Esophagus squamous epithelium (tissue), 5 donors: ENCODE measurements around the gene PDXDC1. TPM values are rescaled to one million over a fixed set of nuclear protein-coding genes. Genes with fewer than 3 reads are reported as not detected.
"Not testable (repeated sequence)": the region's sequence is repeated elsewhere in the genome, so short reads cannot be mapped to it uniquely, and the experiment has no call there.

Experiments used
- DNase-seq: peaks from one replicate; lab custom pipeline; 2025; lab: John Stamatoyannopoulos, UW
- H3K27ac ChIP-seq, 4 donors: fragments of 200-600 bp; sonication (generic); one replicate each; pipeline ENCODE4 v1.5.1; 2016 to 2019; ENCODE audit warnings: mild to moderate bottlenecking in 1 of 4
- H3K27me3 ChIP-seq, 4 donors: fragments of 200-600 bp; sonication (generic); 1 replicate in 3 of 4; 2 replicates in 1 of 4; pipeline versions ENCODE4 v1.5.1 to v1.6.0; 2017 to 2021; ENCODE audit warnings: antibody characterized with exemption in 1 of 4
- H3K36me3 ChIP-seq, 3 donors: fragments of 200-600 bp; sonication (generic); one replicate each; pipeline ENCODE4 v1.5.1; 2016 to 2019
- H3K4me1 ChIP-seq, 3 donors: fragments of 200-600 bp; sonication (generic); one replicate each; pipeline ENCODE4 v1.5.1; 2017 to 2019
- H3K4me3 ChIP-seq, 4 donors: fragments of 200-600 bp; sonication (generic); 1 replicate in 3 of 4; 2 replicates in 1 of 4; pipeline ENCODE4 v1.5.1; 2016 to 2019; ENCODE audit warnings: mild to moderate bottlenecking in 2 of 4, moderate library complexity in 1 of 4
- H3K9me3 ChIP-seq, 3 donors: fragments of 200-600 bp; sonication (generic); one replicate each; pipeline ENCODE4 v1.5.1; 2016 to 2019
- CTCF ChIP-seq, 6 experiments: fragments of 450-650 bp in 4 of 6; fragments of 200-600 bp in 2 of 6; sonication (generic) in 2 of 6; IDR thresholded peaks; one replicate each; pipeline ENCODE4 v1.5.1; 2016 to 2019; ENCODE audit warnings: antibody characterized with exemption in 6 of 6, mild to moderate bottlenecking in 4 of 6, moderate library complexity in 4 of 6
- POLR2A ChIP-seq, 4 donors: fragments of 450-650 bp; IDR thresholded peaks; one replicate each; pipeline ENCODE4 v1.6.1; 2017; ENCODE audit warnings: antibody characterized with exemption in 4 of 4, mild to moderate bottlenecking in 4 of 4, moderate library complexity in 3 of 4
- WGBS, 2 donors: methylation state at CpG; one replicate each; pipeline ENCODE4 v1.1.5; 2018; 5-methylcytosine and 5-hydroxymethylcytosine counted together
- intact Hi-C: fragments of 100-400 bp; cut with DNase I; formaldehyde crosslinking; loops from one replicate; pipeline ENCODE4 v1.15.0; 2022
- total RNA-seq, 4 donors: library from RNA; depleted of rRNA; stranded (reverse); fragments of >200 nt; gene quantifications; one replicate each; pipeline ENCODE4 v1.1.0, GENCODE V29; 2016
- donor health status: DM: yes; HTN: yes; CAD: no.

The PDXDC1 gene
- total RNA-seq, 4 donors from 2014 or later: 40.3 to 76.5 (median 53.9) TPM

GRCh38 chr16:15049581-15050180 lies 74.9 kb downstream of the PDXDC1 start:
- peaks cover 0 to 28% (median 4%) of the 10 kb centered on the region in 3 donors for H3K4me1 ChIP-seq
- 84 to 93% methylated on average over 2 to 3 of the region's 3 CpGs for WGBS, 2 donors
- intact Hi-C loops: no loop called here
- H3K36me3 ChIP-seq: peaks cover 0 to 31% (median 6%) of the 10 kb centered on the region in 3 donors
- H3K27ac ChIP-seq: peak overlapping the region in 1 of 4 donors; percentile 1
- no peak for TF ChIP-seq CTCF (IDR thresholded peaks at IDR 0.05)
- TF ChIP-seq POLR2A (IDR thresholded peaks at IDR 0.05): no peak
- no peak for DNase-seq
- H3K27me3 ChIP-seq: no peaks in the 10 kb centered on the region
- no peaks in the 10 kb centered on the region for H3K9me3 ChIP-seq
- H3K4me3 ChIP-seq: no peak overlapping the region

- DNase-seq, H3K9me3 ChIP-seq, H3K27ac ChIP-seq, intact Hi-C loops, H3K4me3 ChIP-seq, H3K27me3 ChIP-seq: not testable (repeated sequence)
- Histone ChIP-seq H3K4me1 (peaks cover 0 to 35% (median 4%) of the 10 kb centered on the region in 3 donors), H3K36me3 (peaks cover 0 to 23% (median 6%) of the 10 kb centered on the region in 3 donors)
- 100% methylated on average over 1 of the region's 1 CpG for WGBS, 2 donors
Observed at GRCh38 chr16:15050440-15050839, 75.6 kb downstream of the PDXDC1 start.

GRCh38 chr16:15051387-15051951 lies 76.6 kb downstream of the PDXDC1 start:
- 91 to 95% methylated on average over 9 of the region's 9 CpGs for WGBS, 2 donors
- peaks cover 0 to 13% (median 6%) of the 10 kb centered on the region in 3 donors for H3K36me3 ChIP-seq
- DNase-seq: no peak
- no peak overlapping the region for H3K4me3 ChIP-seq
- no peaks in the 10 kb centered on the region for H3K9me3 ChIP-seq
- no peaks in the 10 kb centered on the region for H3K27me3 ChIP-seq
- intact Hi-C loops: no loop called here
- H3K27ac ChIP-seq: no peak overlapping the region
- no peak for TF ChIP-seq CTCF (IDR thresholded peaks at IDR 0.05)
- TF ChIP-seq POLR2A (IDR thresholded peaks at IDR 0.05): no peak
- H3K4me1 ChIP-seq: peaks cover 0 to 40% (median 4%) of the 10 kb centered on the region in 3 donors

- 64 to 68% methylated on average over 10 of the region's 10 CpGs for WGBS, 2 donors
- Histone ChIP-seq H3K9me3 (no peaks in the 10 kb centered on the region), H3K27me3 (no peaks in the 10 kb centered on the region), H3K36me3 (no peaks in the 10 kb centered on the region), H3K27ac (peak overlapping the region in 1 of 4 donors; percentile 33), H3K4me1 (peaks cover 0 to 53% (median 4%) of the 10 kb centered on the region in 3 donors), H3K4me3 (no peak overlapping the region)
- intact Hi-C loops: no loop called here
- TF ChIP-seq POLR2A (IDR thresholded peaks at IDR 0.05) (no peak), CTCF (IDR thresholded peaks at IDR 0.05) (no peak)
- DNase-seq: no peak
Observed at GRCh38 chr16:15052747-15053476, 78.1 kb downstream of the PDXDC1 start.

- intact Hi-C loops: no loop called here
- DNase-seq: no peak
Observed at GRCh38 chr16:15053904-15054303, 79.1 kb downstream of the PDXDC1 start.

More at GRCh38 chr16:15053904-15054303, 79.1 kb downstream of the PDXDC1 start:
- Histone ChIP-seq H3K4me3 (no peak overlapping the region), H3K27me3 (no peaks in the 10 kb centered on the region), H3K27ac (peak overlapping the region in 2 of 4 donors; percentile 39 to 91), H3K4me1 (peaks cover 0 to 57% (median 4%) of the 10 kb centered on the region in 3 donors), H3K36me3 (peaks cover 0 to 4% (median 0%) of the 10 kb centered on the region in 3 donors), H3K9me3 (no peaks in the 10 kb centered on the region)
- no peak for TF ChIP-seq POLR2A (IDR thresholded peaks at IDR 0.05)
- no peak for TF ChIP-seq CTCF (IDR thresholded peaks at IDR 0.05)
- WGBS, 2 donors: 87 to 98% methylated on average over 9 to 10 of the region's 10 CpGs
